ENCODE data around the gene RABIF.
"Not testable (repeated sequence)": the region's sequence is repeated elsewhere in the genome, so short reads cannot be mapped to it uniquely, and the experiment has no call there.

RABIF gene

DNA sequence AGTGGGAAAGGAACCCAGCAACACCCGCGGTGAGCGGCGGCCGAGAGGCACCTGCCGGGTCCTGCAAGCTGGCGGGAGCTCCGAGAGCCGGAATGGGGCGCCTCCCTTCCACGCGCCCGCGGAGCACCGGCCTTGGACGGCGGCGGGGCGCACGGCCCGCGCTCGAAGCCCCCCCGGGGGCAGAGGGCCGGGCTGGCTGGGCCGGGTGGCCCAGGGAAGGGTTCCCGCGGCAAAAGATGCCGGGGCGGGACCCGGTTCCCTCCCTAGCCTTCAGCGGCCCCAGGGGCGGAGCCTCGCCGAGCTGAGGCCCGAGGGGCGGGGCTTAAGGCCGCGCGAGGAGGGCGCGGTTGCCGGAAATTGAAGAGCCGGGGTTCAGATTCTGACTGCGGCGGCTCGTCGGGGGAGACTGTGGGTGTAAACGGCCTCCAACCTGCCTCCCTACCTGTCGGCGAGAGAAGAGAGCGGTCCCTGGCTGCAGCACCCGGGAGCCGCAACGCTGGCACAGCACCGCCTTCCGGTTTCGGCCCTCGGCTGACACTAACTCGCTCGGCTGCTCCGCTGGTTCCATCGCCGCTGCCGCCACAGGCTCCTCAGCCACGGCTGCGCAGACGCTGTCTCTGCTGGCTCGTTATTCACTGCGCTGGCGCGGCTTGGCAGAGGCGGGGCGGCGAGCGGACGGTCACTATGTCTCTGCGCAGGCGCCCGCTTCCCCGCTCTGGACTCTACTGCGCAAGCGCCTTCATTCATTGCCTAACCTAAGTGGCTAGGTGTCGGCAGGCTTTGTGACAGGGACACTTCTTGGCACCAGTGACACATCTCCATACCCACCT lies at the start of gene RABIF:
TSS of gene RABIF (minus strand) at position 619 of the 830 bp plus-strand sequence. CDS start at position 568, 51 bp downstream.
- DNase-seq: peak; percentile 96

DNA sequence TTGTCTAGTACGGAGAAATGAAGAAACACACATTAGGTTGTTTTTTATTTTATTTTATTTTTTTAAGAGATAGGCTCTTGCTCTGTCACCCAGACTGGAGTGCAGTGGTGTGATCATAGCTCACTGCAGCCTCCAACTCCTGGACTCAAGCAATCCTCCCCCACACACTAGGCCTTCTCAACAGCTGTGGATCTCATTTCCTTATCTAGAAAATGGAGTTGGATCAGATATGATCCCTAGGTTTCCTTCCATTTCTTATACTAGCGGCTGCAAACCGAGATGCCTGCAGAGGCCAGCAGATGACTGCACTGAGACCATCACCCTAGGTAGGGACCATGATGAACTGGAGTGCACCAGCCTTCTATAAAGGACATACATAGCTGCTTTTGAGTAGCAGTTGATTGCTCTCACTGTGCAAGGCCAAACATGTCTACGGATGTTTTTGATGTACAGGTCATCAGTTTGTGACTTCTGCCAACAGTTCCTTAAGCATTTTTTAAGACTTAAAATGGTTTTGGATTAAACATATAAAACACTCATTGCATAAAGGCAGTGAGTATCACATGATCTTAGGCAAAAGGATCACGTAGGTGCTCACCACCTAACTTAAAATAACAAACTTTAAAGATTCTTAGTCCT lies 49.5 kb upstream of the RABIF start:
- no peak for DNase-seq

DNA sequence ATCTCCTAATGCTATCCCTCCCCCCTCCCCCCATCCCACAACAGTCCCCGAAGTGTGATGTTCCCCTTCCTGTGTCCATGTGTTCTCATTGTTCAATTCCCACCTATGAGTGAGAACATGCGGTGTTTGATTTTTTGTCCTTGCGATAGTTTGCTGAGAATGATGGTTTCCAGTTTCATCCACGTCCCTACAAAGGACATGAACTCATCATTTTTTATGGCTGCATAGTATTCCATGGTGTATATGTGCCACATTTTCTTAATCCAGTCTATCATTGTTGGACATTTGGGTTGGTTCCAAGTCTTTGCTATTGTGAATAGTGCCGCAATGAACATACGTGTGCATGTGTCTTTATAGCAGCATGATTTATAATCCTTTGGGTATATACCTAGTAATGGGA lies 47.5 kb upstream of the RABIF start:
- DNase-seq: not testable (repeated sequence)

DNA sequence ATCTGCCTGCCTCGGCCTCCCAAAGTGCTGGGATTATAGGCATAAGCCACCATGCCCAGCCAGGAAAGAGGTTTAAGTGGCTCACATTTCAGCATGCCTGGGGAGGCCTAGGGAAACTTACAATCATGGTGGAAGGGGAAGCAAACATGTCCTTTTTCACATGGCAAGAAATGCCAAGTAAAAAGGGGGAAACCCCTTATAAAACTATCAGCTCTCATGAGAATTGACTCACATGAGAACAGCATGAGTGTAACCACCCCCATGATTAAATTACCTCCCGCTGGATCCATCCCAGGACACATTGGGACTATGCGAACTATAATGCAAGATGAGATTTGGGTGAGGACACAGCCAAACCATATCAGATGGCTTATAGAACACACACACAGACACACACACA lies 46.9 kb upstream of the RABIF start:
- DNase-seq: no peak

DNA sequence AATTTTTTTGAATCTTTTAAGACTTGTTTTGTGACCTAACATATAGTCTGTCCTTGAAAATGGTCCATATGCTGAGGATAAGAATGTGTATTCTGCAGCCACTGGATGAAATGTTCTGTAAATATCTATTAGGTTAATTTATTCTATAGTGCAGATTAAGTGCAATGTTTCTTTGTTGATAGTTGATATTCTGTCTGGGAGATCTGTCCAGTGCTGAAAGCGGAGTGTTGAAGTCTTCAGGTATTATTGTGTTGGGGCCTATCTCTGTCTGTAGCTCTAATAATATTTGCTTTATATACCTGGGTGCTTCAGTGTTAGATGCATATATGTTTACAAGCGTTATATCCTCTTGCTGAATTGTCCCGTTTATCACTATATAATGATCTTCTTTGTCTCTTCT lies 45.8 kb upstream of the RABIF start:
- no peak for DNase-seq

DNA sequence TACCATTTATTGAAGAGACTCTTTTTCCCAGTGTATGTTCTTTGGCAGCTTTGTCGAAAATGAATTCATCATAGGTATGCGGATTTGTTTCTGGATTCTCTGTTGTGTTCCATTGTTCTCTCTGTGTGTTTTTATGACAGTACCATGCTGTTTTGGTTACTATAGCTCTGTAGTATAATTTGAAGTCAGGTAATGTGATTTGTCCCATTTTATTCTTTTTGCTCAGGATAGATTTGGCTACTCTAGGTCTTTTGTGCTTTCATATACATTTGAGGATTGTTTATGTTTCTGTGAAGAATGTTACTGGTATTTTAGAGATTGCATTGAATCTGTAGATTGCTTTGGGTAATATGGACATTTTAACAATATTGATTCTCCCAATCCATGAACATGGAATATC lies 43.5 kb upstream of the RABIF start:
- DNase-seq: no peak

DNA sequence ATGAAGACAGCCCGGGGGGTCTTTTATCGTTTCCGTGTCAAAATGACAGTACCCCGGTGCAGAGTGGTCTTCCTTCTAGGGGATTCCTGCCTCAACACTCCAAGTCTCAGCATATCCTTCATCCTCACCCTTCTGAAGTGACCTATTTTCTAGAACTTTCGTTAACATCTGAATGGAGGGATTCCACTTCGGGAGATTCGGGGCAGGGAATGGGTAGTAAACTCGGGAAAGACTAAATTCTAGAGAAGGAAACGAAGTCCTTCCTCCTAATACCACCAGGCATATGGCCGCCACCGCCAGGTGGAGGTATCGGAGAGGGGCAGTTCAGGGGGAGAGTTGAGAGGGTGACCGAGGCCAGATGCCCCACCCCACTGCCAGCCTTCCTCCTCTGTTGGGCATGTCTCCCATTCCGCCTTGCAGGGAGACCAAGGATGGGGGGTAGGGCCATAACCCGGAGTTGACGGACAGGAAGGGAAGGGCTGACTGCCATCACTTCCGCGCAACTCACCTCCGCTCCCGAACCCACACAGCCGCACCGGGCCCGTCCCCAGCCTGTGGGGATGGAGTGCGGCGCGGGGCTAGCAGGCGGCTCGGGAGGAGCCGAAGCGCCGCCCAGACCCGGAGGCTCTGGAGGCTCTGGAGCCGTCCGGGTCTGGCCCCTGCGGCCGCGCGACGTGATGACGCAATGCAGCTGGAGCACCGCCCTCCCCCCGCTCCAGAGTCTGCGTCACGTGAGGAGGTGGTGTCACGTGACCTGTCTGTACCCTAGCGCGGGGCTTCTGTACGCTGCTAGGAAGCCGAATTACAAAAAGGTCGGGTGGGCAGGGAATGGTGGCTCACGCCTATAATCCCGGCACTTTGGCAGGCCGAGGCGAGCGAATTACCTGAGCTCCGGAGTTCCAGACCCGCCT lies 37.9 kb upstream of the RABIF start, which contains the start of gene KLHL12:
TSS of gene KLHL12 (minus strand) at position 654 of the 911 bp plus-strand sequence. CDS start 2,072 bp downstream, outside the sequence.
- DNase-seq: peak; percentile 88

DNA sequence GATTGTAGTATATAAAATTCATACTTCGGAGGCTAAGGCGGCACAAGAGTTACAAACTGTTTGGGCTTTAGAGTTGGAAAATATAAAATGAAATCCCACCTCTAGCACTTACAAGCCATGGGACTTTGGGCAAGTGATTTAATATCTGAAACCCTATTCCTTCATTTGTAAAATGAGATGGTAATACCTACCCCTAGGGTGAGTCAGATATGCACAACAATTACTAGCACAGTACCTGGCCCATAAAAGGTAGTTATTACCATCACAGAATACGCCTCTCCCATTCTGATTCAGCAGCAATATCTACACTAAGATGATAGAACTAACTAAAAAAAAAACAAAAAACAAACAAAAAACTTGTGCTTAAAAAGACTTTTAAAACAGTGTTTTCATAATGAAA lies 34.6 kb upstream of the RABIF start:
- no peak for DNase-seq

DNA sequence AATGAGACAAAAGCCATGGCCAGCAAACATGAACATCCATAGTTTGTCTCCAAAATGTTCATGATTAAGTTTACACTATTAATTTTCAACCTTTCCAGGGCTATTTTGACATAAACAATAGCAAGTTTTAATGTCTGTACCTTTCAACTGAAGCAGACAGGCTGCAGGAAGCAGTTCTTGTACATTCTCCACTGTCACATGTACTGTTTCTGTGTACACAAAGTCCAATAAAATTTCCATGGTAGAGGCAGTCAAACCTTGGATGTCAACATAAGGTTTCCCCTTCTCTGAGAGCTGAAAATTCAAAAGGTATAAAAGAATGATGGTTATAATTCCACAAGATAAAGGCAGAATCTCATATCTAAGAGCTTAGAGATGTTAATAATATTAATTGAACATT lies 30.7 kb upstream of the RABIF start:
- DNase-seq: no peak

DNA sequence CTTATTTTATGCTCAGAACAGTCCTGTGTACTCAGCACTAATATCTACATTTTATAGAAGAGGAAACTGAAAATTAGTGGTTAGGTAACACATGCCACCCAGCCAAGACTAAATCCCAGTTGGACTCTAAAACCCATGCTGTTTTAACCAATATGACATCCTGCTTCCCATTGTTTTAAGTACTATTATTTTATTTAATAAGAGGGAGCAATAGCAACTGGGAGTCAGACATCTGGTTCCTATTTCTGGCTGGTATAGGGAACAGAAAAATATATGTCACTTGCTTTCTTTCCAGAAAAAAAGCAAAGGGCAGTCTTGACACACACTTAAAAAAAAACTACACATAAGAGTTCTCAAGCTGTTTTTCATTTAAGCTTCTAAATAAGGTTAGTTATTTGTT lies 26.2 kb upstream of the RABIF start:
- DNase-seq: no peak

DNA sequence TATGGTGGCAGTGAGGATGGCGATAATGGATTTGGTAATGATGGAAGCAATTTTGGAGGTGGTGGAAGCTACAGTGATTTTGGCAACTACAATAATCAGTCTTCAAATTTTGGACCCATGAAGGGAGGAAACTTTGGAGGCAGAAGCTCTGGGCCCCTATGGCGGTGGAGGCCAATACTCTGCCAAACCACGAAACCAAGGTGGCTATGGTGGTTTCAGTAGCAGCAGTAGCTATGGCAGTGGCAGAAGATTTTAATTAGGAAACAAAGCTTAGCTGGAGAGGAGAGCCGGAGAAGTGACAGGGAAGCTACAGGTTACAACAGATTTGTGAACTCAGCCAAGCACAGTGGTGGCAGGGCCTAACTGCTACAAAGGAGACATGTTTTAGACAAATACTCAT lies 23.5 kb upstream of the RABIF start:
- not testable (repeated sequence) for DNase-seq

DNA sequence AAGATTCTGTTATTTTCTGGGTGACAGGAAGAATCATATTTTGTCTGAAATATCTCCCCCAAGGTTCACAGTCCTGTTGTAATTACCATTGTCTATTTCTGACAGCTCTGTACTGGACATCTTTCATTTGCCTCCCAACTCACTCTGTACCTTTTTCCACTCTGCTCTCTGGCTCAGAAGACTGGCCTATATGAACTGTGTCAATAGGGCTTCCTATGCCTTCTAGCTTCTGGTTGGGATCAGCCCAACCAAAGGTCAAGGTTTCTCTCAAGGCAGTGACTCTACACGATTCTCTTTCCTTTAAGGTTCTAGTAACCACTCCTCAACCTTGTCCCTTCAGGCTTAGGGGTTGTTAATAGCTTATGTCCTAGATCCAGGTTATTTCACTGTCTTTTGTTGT lies 20.5 kb upstream of the RABIF start:
- no peak for DNase-seq

DNA sequence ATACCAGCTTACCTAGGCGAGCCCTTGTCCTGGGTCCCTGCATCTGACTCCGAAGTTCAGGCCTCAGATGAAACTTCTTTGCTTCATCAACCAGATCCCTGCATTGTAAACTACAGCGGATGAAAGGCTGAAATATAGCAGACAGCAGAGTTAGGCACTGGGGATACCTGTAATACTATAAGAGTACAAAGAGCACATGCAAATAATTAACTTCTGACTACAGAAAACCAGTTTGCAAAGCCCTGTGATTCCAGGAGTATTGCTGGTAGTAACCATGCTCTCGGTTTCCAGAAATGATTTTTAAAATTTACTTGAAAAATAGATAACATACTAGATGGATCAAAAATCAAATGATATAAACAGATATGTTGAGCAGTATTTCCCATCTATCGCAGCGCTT lies 20.0 kb upstream of the RABIF start:
- DNase-seq: no peak

DNA sequence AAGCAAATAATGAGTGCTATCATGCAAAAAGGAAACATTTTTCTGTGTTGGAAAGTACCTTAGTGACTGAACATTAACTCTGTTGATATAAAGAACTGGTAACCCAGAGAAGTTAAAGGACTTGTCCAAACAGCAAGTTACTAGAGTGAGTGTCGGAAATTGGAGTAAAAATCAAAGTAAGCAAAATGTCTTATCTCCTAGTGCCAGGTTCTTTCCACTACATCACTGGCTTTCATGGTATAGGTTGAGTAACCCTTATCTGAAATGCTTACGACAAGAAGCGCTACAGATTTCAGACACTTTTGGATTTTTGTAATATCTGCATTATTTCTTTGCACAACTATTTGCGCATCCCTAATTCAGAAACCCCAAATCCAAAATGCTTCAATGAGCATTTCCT lies 16.4 kb upstream of the RABIF start:
- no peak for DNase-seq

DNA sequence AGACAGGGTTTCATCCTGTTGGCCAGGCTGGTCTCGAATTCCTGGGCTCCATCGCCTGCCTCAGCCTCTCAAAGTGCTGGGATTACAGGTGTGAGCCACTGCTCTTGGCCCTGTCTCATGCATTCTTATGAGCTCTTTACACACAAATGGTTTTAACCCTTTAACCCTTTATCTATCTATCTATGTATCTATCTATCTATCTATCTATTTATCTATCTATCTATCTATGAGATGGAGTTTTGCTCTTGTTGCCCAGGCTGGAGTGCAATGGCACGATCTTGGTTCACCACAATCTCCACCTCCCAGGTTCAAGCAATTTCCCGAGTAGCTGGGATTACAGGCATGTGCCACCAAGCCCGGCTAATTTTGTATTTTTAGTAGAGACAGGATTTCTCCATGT lies 14.9 kb upstream of the RABIF start:
- DNase-seq: not testable (repeated sequence)

DNA sequence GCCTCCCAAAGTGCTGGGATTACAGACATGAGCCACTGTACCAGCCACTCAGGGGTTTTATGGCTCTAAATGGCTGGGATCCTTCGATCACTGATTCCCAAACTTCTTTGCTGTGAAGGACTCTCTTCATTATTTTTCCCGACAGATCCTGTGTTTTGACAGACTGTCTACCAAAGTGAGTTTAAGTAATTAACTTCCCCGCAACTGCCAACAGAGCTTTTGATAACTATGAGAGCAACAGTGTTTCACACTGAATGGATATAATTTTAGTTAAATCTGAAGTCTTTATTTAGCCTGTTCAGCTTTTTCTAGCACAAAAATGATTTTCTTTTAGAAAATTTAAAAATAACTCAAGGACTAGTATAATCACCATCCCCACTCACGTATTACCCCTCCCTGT lies 12.6 kb upstream of the RABIF start:
- no peak for DNase-seq

DNA sequence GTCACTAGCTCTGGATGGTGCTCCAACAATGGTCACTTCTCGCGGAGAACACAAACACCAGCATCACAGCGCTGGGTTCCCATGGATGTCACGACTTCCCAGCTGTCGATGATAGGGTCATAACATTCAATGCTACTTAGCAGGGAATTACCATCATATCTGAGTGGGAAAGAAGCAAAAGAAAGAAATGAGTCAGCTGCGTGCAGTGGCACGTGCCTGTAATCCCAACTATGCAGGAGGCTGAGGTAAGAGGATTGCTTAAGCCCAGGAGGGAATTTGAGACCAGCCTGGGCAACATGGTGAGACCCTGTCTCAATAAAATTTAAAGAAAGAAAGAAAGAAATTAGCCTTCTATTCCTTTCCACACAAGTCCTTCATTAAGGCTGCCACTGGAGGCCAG lies 3.6 kb upstream of the RABIF start:
- DNase-seq: no peak

DNA sequence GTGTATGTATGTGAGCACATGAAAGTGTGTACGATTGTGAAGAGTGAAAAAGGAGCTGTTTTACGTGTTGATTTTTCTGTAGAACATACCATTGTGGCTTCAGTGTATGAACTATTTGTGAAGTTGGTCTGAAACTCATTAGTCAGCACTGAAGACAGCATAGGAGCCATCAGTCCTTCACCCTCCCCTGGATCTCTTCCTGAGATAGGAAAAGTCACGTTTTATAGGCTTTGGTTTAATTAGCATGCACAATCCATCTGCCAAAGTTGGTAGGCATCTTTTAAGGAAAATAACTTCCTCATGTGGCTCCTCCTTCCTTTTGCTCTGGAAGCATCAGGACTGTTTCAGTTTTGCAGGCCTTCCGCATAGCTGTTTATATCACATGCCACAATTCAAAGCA lies 1.4 kb upstream of the RABIF start:
- no peak for DNase-seq

DNA sequence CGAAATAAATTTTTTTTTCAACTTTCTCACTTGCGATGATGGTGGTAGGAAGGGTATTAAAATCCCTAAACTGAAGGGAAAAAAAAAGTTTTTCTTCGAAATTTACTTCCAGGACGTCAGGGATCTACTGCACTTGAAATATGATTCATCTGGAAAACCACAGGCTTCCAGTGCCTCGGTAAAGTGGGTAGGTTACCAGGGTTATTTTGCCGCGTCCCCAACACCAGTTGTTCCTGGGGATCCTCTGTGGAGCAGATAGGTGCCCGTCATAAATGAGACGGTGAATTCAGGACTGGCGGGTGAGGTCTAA lies 773 bp downstream of the RABIF start:
- DNase-seq: no peak

DNA sequence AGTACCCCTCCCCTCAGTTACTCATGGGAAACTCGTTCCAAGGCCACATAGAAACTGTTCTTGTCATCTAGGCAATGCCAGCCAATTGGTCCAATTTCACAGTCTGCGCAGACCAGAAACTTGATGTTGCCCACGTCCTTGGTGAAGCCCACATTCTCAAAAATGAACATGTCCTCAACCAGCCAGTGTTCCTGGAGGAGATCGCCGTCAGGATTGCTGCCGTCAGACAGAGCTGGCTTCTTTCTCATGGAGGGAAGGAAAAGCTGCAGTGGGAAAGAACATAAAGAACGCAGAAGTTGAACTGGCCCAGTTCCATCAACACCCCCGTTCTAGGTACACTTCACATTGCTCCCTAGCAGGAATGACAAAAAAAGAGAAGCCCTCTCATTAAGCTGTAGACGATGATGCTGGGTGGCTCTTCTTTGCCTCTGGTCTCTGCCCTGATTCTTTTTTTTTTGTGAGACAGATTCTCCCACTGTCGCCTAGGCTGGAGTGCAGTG lies 7.9 kb downstream of the RABIF start:
- DNase-seq: no peak

DNA sequence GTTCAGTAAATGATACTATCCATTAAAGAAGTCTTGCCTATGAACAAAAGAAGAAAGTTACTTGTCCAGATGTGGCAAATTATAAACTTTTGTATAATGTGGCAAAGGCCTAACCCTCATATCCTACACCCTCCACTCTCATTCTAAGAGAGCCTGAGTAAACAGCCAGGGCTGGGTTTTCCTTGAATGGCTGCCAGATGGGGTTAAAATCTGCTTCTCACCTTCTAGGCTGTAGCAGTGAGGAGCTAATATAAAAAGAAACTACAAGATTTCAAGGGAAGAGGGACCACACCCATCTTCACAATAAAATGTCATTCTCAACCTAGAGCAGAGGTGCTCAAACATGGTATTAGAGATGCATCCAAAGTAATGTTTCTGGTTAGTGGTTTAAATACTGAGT lies 8.9 kb downstream of the RABIF start:
- DNase-seq: no peak

DNA sequence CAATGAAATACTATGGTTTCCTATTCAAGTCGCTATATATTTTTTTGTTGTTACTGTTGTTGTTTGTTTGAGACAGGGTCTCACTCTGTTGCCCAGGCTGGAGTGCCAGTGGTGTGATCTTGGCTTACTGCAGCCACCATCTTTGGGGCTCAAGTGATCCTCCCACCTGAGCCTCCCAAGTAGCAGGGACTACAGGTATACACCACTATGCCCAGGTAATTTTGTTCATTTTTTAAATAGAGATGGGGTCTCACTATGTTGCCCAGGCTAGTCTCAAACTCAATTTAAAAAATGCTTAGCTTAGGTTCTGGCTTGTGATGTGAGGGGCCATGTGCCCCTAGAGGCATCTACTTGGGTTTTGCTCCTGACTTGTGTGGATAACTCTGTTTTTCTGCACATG lies 9.8 kb downstream of the RABIF start:
- DNase-seq: no peak

DNA sequence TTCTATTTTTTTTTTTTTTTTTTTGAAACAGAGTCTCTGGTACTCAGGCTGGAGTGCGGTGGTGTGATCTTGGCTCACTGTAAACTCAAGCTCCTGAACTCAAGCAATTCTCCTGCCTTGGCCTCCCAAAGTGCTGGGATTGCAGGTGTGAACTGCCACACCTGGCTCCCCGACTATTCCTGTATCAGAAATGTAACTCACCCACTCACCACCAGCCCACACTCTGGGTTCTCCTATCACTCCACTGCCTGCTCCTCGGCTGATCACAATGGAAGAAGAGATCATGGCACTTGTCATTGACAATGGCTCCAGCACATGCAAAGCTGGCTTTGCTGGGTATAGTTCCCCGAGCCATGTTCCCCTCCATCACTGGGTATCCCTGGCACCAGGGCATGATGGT lies 15.9 kb downstream of the RABIF start:
- no peak for DNase-seq

DNA sequence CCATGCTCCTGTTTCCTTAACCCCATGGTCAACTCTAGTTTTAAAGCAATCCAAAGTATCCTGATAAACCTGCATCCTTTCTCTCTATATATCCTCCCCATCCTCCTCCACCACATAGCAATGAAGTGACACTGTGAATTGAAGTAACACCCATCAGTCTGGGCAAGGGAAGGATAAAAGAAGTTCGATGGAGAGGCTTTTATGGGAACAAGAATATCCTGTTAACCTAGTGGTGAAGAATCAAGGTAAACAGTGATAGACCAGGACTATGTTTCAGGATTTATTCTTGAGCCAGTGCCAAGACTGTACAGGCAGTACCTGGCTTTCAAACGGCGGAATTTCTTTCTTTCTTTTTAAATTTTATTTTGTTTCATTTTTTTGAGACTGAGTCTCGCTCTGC lies 17.6 kb downstream of the RABIF start:
- DNase-seq: no peak

All from NK-92 treated with Interleukin-12 subunit alpha and Interleukin-12 subunit beta, amount 100 ng/mL, for 24 hours (cell line).